Activated CD8-positive, alpha-beta memory T cell treated with anti-CD3 and anti-CD28 coated beads, Interleukin-2, amount 50 U/mL, for 24 hours (primary cell): ENCODE data around the gene TXK.
"Not testable (repeated sequence)": the region's sequence is repeated elsewhere in the genome, so short reads cannot be mapped to it uniquely, and the experiment has no call there.

ENCODE experiments used
- DNase-seq: peaks from one replicate; pipeline ENCODE4 v3.0.0-alpha.2; 2020; ENCODE audit errors: extremely low read depth

TXK gene

DNA sequence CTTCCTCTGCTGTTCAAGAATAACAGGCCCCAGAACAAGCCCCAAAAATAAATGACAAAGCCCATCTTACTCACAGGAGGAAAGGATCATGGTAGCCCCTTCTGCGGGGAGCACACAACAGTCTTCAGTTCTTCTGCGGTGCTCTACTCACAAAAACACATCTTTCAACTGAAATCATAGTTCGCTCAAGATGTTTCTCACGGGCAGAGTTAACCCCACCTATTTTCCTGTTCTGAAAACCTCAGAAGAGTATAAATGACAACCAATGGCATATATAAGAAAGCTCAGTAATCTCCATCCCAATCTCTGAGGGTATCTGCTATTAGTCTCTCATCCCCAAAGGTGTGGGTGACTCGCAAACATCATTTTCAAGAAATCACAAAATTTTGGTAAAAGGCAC, at the start of gene TXK:
TSS of gene TXK (minus strand) at position 170 of the 400 bp plus-strand sequence. CDS start at position 90, 80 bp downstream.
- DNase-seq, result no peak

GRCh38 chr4:48180234-48180633, 46.2 kb upstream of the TXK start:
- no peak for DNase-seq

GRCh38 chr4:48178931-48179330, 44.9 kb upstream of the TXK start:
- DNase-seq, result no peak

DNA sequence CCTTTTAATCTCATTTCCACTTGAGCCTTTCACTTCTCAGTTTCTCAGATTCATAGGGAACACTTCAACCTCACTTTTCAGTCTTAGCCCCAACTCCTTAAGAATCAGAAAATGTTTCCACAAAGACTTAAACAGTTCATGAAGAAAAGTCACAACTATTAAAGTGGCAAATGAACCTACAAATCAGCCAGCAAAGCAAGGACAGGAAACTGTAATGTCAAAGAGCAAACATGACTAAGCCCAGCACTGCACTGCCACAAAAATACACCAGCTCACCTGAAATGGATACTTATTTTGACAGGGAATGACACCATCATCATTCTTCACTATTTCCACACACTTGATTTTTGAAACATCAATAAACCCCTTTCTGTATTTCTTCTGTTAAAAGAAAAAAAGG, 41.8 kb upstream of the TXK start:
- DNase-seq, result no peak

GRCh38 chr4:48175328-48175727, 41.3 kb upstream of the TXK start:
- DNase-seq, result no peak

DNA sequence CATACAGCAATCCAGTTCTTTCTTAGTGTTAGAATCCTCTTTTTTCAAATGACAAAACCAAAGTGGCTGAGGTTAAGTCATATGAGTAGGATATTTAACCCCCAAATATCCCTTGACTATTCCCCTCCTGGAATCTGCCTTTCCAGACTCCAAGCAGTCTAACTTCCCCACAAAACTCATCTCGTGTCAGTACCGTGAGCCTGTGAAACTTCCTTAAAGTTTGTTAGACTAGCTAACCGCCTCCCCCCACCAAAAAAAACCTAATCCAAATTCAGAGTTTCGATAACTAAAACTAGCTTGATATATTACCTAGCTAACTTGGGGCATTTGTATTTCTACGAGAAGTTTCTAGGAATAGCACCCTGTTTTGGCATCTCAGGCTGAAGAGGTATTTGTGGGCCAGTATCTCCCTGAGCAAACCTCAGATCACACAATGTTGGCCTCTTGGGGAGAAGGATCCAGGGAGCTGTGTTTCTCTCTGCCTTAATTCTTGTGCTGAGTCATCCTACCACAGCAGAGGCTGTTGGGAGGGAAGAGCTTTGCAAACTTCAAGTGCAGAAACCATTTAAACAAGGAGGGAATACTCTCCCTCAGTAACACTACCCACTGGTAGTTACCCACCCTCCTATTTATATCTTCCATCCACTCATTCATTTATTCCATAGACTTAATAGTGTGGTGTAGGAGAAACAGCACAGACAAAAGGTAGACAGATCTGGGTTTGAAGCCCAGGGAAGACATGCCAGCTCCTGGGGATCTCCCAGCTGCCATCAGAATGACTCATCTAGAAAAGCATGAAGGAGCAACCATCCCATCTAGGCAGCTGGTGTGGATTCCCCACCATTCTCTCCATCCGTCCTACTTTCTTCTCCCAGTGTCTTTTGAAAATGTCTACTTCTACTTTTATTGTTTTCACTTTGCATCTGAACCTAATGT, 39.3 kb upstream of the TXK start:
- DNase-seq, result no peak

- DNase-seq, result no peak
These were observed 38.6 kb upstream of the TXK start for GRCh38 chr4:48172651-48173050.

- no peak for DNase-seq
These were observed 35.6 kb upstream of the TXK start for GRCh38 chr4:48169636-48170035.

GRCh38 chr4:48167538-48168263, 33.7 kb upstream of the TXK start:
- no peak for DNase-seq

DNA sequence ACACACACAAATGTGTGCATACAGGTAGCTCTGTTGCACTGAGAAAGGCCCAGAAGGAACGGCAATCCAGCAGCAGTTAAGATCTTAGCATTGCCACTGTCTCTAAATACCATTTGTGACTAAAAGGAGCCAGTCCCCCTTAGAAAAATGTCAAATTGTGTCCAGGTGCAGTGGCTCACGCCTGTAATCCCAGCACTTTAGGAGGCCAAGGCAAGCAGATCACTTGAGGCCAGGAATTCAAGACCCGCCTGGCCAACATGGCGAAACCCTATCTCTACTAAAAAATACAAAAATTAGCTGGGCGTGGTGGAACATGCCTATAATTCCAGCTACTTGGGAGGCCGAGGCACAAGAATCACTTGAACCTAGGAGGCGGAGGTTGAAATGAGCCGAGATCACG, 30.5 kb upstream of the TXK start:
- not testable (repeated sequence) for DNase-seq

GRCh38 chr4:48163746-48164145, 29.7 kb upstream of the TXK start:
- no peak for DNase-seq

GRCh38 chr4:48162162-48162561, 28.1 kb upstream of the TXK start:
- no peak for DNase-seq

DNA sequence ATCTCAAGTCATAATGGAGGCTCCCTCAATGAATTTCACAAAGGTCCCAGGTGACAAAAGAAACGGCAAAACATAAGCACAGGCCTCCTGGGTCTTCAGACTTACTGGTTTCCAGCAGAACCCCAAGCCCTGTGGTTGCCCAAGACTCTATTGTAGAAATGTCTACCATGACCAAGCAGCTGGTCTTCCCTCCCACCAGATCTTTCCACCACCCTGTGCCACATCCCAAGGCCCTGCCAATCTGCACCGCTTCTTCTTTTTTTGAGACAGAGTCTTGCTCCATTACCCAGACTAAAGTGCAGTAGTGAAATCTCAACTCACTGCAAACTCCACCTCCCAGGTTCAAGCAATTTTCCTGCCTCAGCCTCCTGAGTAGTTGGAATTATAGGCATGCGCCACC, 23.2 kb upstream of the TXK start:
- DNase-seq, result no peak

DNA sequence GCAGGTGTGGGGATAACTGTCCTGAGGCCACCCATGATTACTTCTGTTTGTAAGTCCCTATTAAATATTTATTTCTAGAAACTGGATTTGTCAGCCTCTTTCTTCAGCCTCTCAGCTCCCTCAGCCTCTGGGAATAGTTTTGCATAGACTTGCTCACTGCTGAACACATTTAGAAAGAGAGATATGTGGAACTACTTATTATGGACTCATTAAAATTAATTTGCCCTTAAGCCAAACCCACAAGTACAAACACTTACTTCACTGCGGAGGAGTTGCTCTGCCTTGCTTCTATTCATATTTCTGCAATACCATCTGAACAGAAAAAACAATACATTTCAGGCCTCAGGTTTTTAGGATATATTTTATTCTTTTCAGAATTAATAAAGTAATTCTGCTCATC, 22.4 kb upstream of the TXK start:
- no peak for DNase-seq

DNA sequence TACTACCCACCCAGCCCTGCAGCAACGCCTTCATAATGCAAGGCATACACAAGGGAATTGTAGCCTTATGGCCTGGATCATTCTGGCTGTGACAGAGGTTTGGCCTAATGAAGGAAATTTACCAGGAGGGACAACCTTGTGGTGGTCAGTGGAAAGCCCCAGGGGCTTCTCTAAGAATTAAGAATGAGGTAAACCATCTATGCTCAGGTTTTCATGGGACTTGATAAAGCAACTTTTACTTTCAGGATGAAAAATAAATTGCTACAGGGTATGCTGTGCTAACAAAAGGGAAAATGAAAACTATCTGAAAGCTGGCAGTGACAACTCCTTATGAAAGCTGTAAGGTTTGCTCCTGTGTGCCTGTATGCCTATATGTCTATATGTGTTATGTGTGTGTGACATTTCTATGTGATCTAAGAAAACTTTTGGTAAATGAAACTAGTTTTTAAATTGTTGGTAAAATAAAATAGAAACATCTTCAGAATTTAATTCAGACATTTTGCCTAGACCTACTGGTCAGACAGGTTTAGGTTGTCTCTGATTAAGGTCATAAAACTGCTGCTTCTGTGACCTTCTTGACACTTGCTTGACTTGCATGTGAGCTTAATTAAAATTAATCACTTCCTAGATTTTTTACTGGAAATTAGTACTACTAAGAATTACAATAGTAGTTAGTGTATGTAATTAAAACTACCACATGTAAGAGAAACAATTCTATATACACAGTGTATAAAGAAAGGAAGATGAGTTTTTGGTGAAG, 19.9 kb upstream of the TXK start:
- DNase-seq, result no peak

DNA sequence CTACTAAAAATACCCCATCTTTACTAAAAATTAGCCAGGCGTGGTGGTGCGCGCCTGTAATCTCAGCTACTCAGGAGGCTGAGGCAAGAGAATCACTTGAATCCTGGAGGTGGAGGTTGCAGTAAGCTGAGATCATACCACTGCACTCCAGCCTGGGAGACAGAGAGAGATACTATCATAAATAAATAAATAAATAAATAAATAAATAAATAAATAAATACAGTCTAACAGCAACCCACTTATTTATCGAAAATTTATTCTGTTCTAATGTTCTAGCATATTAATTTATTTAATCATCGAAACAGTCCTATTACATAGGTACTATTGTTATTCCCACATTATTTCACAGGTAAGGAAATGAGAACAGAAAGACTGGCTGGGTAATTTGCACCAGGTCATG, 18.2 kb upstream of the TXK start:
- no peak for DNase-seq

GRCh38 chr4:48149827-48150370, 15.8 kb upstream of the TXK start:
- DNase-seq, result no peak

DNA sequence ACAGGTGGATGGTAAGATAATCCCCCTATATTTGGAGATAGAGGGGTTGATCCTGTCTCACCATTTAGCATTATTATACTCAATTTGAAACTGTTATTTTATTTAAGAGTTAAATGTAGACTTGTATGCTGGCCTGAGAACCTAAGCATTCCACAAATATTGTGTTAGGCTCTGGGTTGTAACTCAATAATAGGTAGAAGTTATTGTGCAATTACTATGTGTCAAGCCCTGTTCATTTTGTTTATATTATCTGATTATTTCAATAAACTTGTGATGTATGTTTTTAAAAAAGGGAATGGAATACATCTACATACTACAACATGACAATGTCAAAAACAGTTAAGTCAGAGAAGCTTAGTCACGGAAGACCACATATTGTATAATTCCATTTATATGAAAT, 13.6 kb upstream of the TXK start:
- DNase-seq, result no peak

GRCh38 chr4:48141048-48141447, 7.0 kb upstream of the TXK start:
- DNase-seq, result no peak

- DNase-seq, result no peak
These were observed 5.6 kb upstream of the TXK start for GRCh38 chr4:48139691-48140090.

- DNase-seq, result no peak
These were observed 4.9 kb upstream of the TXK start for GRCh38 chr4:48138936-48139335.

DNA sequence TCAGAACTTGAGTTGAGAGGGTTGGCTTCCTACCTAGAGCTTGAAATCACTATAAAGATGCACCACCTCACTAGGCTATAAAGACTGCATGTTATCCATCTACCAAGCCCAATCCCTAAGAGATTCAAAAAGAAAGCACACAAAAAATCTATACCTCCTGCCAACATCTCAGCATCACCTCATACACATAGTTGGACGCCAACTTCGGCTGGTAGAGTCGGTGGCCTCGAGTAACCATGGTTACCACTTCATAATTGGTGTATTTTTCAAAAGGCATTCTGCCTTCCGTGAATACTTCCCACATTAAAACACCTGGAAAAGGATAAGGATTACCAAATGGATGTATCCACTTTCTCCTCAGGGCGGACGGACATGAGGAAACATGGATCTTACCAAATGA, 4.5 kb upstream of the TXK start:
- no peak for DNase-seq
